ENCODE measurements around the gene ZNF232. TPM values are rescaled to one million over a fixed set of nuclear protein-coding genes. Genes with fewer than 3 reads are reported as not detected.
"Not testable (repeated sequence)": the region's sequence is repeated elsewhere in the genome, so short reads cannot be mapped to it uniquely, and the experiment has no call there.

ZNF232 gene
- total and polyA plus RNA-seq, 4 donors, result 5.9 to 7.8 (median 6.6) TPM

DNA sequence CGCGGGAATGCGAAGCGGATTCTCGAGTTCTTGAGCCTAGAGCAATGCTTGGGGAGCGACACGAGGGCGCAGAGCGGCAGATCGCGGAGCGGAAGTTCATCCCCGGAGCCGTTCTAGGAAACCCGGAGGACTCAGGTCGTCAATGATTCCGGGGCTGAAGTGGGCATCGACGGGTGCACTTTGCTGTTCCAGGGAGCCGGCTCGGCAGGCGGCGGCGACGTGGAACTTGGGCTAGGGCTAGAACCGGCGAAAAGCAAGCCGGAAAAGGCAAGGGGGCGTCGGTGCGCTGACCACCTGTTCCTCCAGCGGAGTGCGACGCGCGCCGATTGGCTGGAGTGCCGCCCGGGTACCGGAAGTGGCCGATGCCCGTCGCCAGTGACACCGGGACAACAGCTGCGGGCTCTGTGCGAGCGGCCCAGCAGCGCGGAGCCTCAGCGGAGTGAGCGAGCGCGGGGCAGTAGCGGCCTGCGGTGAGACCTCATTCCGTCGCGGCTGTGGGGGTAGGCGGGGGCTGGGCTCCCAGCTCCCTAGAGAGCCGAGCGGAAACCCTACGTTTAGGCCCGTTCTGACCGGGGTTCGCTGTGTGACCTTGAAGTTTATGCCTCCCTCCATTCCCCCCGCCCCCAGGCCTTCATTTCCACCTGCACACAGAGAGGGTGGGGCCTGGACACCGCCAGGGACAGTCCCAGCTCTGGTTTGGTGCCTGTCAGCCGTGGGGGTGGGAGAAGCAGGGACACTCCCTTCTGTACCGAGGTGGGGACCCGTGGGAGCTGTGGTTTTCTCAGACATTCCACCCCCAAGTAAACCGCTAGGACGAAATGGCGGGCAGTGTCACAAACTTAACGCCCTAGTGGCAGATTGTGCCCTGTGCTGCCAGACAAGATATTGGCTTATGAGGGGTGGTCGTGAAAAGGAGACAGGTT, 33.3 kb downstream of the ZNF232 start, which contains the start of gene ZFP3:
Gene ZFP3 (plus strand): TSS at position 362 of the 923 bp plus-strand sequence. CDS start 13,038 bp downstream, outside the sequence.
- intact Hi-C loops (cut with DNase I), result no loop called here
- 0 to 1% methylated on average over 64 to 75 of the region's 75 CpGs for WGBS, 2 donors
- H3K27me3 ChIP-seq (ENCODE audit: control insufficient read depth in 1 of 2, insufficient read depth in 2 of 2, low read length in 1 of 2), result no peaks in the 10 kb centered on the region
- peak within 1 kb of the TSS; percentile 50 to 66 for H3K4me3 ChIP-seq (ENCODE audit: low read length in 2 of 2)
- H3K4me1 ChIP-seq (ENCODE audit: control insufficient read depth in 1 of 2, insufficient read depth in 2 of 2, low read length in 2 of 2), result no peaks in the 10 kb centered on the region
- H3K27ac ChIP-seq (ENCODE audit: low read depth in 1 of 2, low read length in 2 of 2), result peak within 1 kb of the TSS in 1 of 2 donors; percentile 66
- DNase-seq (peak; percentile 90 to 96), ATAC-seq (ENCODE audit: low FRiP score) (peak; percentile 95)
- H3K9me3 ChIP-seq (ENCODE audit: control insufficient read depth, low read length), result no peaks in the 10 kb centered on the region
- peaks cover 0 to 8% of the 10 kb centered on the region in 2 donors for H3K36me3 ChIP-seq (ENCODE audit: control insufficient read depth in 1 of 2, insufficient read depth in 2 of 2, low read length in 1 of 2)

DNA sequence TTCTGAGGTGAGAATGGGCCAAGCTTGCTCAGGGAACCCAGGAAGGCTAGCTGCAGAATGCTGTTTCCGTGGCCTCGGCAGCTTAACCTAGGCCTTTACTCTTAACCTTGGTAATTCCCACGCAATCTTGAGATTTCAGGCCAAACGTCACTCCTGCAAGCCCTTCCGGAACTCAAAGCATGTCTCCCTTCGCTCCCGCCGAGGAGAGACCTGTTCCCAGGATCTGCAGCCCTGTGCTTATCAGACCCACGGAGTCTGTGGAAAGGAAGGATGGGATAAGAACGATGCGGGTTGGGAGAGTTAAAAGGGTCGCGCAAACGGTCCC, 33.9 kb downstream of the ZNF232 start:
- Histone ChIP-seq H3K4me3 (ENCODE audit: low read length in 2 of 2) (peak overlapping the region; percentile 50 to 66), H3K27ac (ENCODE audit: low read depth in 1 of 2, low read length in 2 of 2) (peak overlapping the region in 1 of 2 donors; percentile 66), H3K27me3 (ENCODE audit: control insufficient read depth in 1 of 2, insufficient read depth in 2 of 2, low read length in 1 of 2) (no peaks in the 10 kb centered on the region), H3K9me3 (ENCODE audit: control insufficient read depth, low read length) (no peaks in the 10 kb centered on the region), H3K36me3 (ENCODE audit: control insufficient read depth in 1 of 2, insufficient read depth in 2 of 2, low read length in 1 of 2) (peaks cover 0 to 3% of the 10 kb centered on the region in 2 donors), H3K4me1 (ENCODE audit: control insufficient read depth in 1 of 2, insufficient read depth in 2 of 2, low read length in 2 of 2) (no peaks in the 10 kb centered on the region)
- ATAC-seq (ENCODE audit: low FRiP score) (peak; percentile 58), DNase-seq (no peak)
- intact Hi-C loops (cut with DNase I), result no loop called here
- 6 to 7% methylated on average over 14 of the region's 14 CpGs for WGBS, 2 donors

DNA sequence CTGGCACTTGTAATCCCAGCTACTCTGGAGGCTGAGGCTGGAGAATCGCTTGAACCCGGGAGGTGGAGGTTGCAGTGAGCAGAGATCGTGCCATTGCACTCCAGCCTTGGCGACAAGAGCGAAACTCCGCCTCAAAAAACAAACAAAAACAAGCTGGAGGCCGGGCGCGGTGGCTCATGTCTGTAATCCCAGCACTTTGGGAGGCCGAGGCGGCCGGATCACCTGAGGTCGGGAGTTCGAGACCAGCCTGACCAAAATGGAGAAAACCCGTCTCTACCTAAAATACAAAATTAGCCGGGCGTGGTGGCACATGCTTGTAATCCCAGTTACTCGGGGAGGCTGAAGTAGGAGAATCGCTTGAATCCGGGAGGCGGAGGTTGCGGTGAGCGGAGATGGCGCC, 34.4 kb downstream of the ZNF232 start:
- H3K27ac ChIP-seq (ENCODE audit: low read depth in 1 of 2, low read length in 2 of 2); H3K4me1 ChIP-seq (ENCODE audit: control insufficient read depth in 1 of 2, insufficient read depth in 2 of 2, low read length in 2 of 2); H3K36me3 ChIP-seq (ENCODE audit: control insufficient read depth in 1 of 2, insufficient read depth in 2 of 2, low read length in 1 of 2); ATAC-seq (ENCODE audit: low FRiP score); intact Hi-C loops (cut with DNase I); H3K27me3 ChIP-seq (ENCODE audit: control insufficient read depth in 1 of 2, insufficient read depth in 2 of 2, low read length in 1 of 2); DNase-seq; H3K9me3 ChIP-seq (ENCODE audit: control insufficient read depth, low read length): not testable (repeated sequence)
- 98% methylated on average over 24 of the region's 24 CpGs for WGBS, 2 donors
- peak overlapping the region in 1 of 2 donors; percentile 50 for H3K4me3 ChIP-seq (ENCODE audit: low read length in 2 of 2)

DNA sequence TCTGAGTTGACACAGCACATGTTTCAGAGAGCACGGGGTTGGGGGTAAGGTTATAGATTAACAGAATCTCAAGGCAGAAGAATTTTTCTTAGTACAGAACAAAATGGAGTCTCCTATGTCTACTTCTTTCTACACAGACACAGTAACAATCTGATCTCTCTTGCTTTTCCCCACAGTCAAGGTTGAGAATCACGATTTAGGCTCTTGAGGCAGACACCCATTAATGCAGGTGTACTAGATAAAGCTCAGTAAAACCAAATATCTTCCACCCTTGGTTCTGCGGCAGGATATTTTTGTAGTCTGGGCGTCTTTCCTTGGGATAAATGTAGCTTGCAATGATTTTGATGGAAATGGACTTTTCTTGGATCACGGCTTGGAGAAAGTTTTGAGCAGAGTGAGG, 36.2 kb downstream of the ZNF232 start:
- WGBS, 2 donors, result 83 to 88% methylated on average over 4 of the region's 5 CpGs
- H3K27me3 ChIP-seq (ENCODE audit: control insufficient read depth in 1 of 2, insufficient read depth in 2 of 2, low read length in 1 of 2); H3K27ac ChIP-seq (ENCODE audit: low read depth in 1 of 2, low read length in 2 of 2); intact Hi-C loops (cut with DNase I); H3K4me3 ChIP-seq (ENCODE audit: low read length in 2 of 2); H3K4me1 ChIP-seq (ENCODE audit: control insufficient read depth in 1 of 2, insufficient read depth in 2 of 2, low read length in 2 of 2); H3K9me3 ChIP-seq (ENCODE audit: control insufficient read depth, low read length); ATAC-seq (ENCODE audit: low FRiP score); H3K36me3 ChIP-seq (ENCODE audit: control insufficient read depth in 1 of 2, insufficient read depth in 2 of 2, low read length in 1 of 2); DNase-seq: not testable (repeated sequence)

DNA sequence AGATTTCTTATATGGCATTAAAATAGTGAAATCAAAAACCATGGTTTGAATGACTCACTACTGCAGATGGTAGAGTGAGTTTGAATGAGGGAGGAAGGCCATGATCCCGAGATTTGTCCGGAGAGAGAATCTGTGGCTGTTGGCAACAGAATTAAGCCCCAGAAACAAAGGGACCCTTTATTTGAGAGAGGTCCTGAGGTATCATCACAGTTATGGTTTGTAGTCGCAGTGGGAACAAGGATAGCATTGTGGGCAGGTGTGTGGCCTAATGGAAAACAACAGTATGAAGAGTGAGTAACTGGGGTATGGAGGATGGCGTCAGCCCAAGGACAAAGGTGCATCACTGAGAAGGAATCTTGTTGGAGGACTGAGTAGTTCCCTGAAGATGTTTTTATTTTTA, 42.0 kb downstream of the ZNF232 start:
- no peak for ATAC-seq (ENCODE audit: low FRiP score)
- H3K4me1 ChIP-seq (ENCODE audit: control insufficient read depth in 1 of 2, insufficient read depth in 2 of 2, low read length in 2 of 2), result no peaks in the 10 kb centered on the region
- H3K9me3 ChIP-seq (ENCODE audit: control insufficient read depth, low read length), result no peaks in the 10 kb centered on the region
- no peak overlapping the region for H3K4me3 ChIP-seq (ENCODE audit: low read length in 2 of 2)
- no peak for DNase-seq
- intact Hi-C loops (cut with DNase I), result no loop called here
- H3K27me3 ChIP-seq (ENCODE audit: control insufficient read depth in 1 of 2, insufficient read depth in 2 of 2, low read length in 1 of 2), result no peaks in the 10 kb centered on the region
- no peak overlapping the region for H3K27ac ChIP-seq (ENCODE audit: low read depth in 1 of 2, low read length in 2 of 2)
- no peaks in the 10 kb centered on the region for H3K36me3 ChIP-seq (ENCODE audit: control insufficient read depth in 1 of 2, insufficient read depth in 2 of 2, low read length in 1 of 2)
- WGBS, 2 donors, result 77 to 87% methylated on average over 4 of the region's 4 CpGs

DNA sequence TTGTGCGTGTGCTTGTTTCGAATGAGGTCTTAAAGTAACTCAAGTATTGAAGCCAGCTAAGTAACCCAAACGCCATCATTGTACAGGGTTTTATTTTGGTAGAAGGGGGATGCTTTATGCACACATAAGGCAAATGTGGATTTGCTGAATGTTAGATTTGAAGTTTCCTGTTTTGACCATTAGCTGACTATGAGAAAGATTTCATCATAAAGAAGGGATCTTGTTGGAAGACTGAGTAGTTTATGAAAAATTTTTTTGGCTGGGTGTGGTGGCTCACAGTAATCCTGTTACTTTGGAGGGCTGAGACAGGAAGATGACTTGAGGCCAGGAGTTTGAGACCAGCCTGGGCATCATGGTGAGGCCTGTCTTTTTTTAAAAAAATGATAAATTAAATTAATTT, 43.4 kb downstream of the ZNF232 start:
- Histone ChIP-seq H3K4me3 (ENCODE audit: low read length in 2 of 2) (no peak overlapping the region), H3K4me1 (ENCODE audit: control insufficient read depth in 1 of 2, insufficient read depth in 2 of 2, low read length in 2 of 2) (no peaks in the 10 kb centered on the region), H3K27me3 (ENCODE audit: control insufficient read depth in 1 of 2, insufficient read depth in 2 of 2, low read length in 1 of 2) (no peaks in the 10 kb centered on the region), H3K27ac (ENCODE audit: low read depth in 1 of 2, low read length in 2 of 2) (no peak overlapping the region), H3K36me3 (ENCODE audit: control insufficient read depth in 1 of 2, insufficient read depth in 2 of 2, low read length in 1 of 2) (no peaks in the 10 kb centered on the region), H3K9me3 (ENCODE audit: control insufficient read depth, low read length) (no peaks in the 10 kb centered on the region)
- WGBS, 2 donors, result 86 to 90% methylated on average over 3 of the region's 3 CpGs
- DNase-seq (no peak), ATAC-seq (ENCODE audit: low FRiP score) (no peak)
- intact Hi-C loops (cut with DNase I), result no loop called here

DNA sequence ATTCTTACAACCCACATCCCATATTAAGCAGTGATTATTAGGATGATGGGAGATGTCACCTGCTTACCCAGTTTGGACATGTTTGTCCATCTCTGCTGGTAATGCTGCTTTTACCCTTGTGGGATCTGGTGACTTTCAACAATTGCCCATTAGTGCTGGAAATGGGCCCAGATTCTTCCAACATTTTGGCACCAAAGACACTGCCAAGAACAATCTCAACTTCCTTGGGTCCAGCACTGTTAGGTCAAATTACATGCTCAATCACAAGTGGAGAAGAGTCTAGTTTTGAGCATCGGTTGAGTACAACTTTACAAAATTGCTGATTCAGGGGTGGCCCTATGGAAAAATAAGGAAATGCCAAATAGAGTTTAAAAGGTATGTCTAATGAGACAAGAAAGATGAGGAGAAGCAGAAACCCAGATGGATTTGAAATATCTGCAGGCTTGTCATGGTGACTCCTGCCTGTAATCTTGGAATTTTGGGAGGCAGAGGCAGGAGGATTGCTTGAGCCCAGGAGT, 46.4 kb downstream of the ZNF232 start:
- H3K27ac ChIP-seq (ENCODE audit: low read depth in 1 of 2, low read length in 2 of 2), result no peak overlapping the region
- no peaks in the 10 kb centered on the region for H3K36me3 ChIP-seq (ENCODE audit: control insufficient read depth in 1 of 2, insufficient read depth in 2 of 2, low read length in 1 of 2)
- WGBS, 2 donors, result 3 to 4% methylated on average over 1 of the region's 1 CpG
- ATAC-seq (ENCODE audit: low FRiP score), result no peak
- intact Hi-C loops (cut with DNase I), result no loop called here
- no peak for DNase-seq
- H3K4me3 ChIP-seq (ENCODE audit: low read length in 2 of 2), result no peak overlapping the region
- H3K27me3 ChIP-seq (ENCODE audit: control insufficient read depth in 1 of 2, insufficient read depth in 2 of 2, low read length in 1 of 2), result no peaks in the 10 kb centered on the region
- no peaks in the 10 kb centered on the region for H3K4me1 ChIP-seq (ENCODE audit: control insufficient read depth in 1 of 2, insufficient read depth in 2 of 2, low read length in 2 of 2)
- no peaks in the 10 kb centered on the region for H3K9me3 ChIP-seq (ENCODE audit: control insufficient read depth, low read length)
